Measurements from ENCODE around the gene CALD1.

CALD1 gene

GRCh38 chr7:134925766-134926165 lies 146.3 kb downstream of the CALD1 start:
- DNase-seq (ENCODE audit: low read depth, low spot score): no peak

- DNase-seq (ENCODE audit: low read depth, low spot score): no peak
Measured at GRCh38 chr7:134926396-134926795, 147.0 kb downstream of the CALD1 start.

GRCh38 chr7:134927076-134927475 lies 147.6 kb downstream of the CALD1 start:
- no peak for DNase-seq (ENCODE audit: low read depth, low spot score)

- no peak for DNase-seq (ENCODE audit: low read depth, low spot score)
Measured at GRCh38 chr7:134927723-134928122, 148.3 kb downstream of the CALD1 start.

GRCh38 chr7:134928554-134928953 lies 149.1 kb downstream of the CALD1 start:
- no peak for DNase-seq (ENCODE audit: low read depth, low spot score)

DNA sequence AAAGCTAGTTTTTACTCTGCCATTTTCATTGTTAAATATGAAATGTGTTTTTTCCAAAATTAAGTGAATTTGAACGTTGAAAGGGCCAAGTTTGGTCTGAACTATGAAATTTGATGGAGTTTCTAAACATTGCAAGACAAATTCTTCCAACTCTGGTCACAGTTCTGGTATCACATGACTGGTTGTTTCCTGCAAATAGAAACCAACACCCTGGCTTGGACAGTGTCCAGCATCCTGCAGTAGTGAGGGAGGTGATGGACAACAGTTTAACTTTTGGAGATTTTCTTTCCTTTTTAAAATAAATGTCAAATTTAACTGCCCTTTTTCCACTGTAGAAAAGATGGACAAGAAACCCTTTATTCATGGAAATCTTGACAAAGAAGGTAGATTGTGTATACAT lies 152.1 kb downstream of the CALD1 start:
- DNase-seq (ENCODE audit: low read depth, low spot score): no peak

GRCh38 chr7:134932707-134933370 lies 153.4 kb downstream of the CALD1 start:
- DNase-seq (ENCODE audit: low read depth, low spot score): no peak

DNA sequence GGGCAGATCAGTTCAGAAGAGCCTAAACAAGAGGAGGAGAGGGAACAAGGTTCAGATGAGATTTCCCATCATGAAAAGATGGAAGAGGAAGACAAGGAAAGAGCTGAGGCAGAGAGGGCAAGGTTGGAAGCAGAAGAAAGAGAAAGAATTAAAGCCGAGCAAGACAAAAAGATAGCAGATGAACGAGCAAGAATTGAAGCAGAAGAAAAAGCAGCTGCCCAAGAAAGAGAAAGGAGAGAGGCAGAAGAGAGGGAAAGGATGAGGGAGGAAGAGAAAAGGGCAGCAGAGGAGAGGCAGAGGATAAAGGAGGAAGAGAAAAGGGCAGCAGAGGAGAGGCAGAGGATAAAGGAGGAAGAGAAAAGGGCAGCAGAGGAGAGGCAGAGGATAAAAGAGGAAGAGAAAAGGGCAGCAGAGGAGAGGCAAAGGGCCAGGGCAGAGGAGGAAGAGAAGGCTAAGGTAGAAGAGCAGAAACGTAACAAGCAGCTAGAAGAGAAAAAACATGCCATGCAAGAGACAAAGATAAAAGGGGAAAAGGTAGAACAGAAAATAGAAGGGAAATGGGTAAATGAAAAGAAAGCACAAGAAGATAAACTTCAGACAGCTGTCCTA lies 154.1 kb downstream of the CALD1 start:
- no peak for DNase-seq (ENCODE audit: low read depth, low spot score)

DNA sequence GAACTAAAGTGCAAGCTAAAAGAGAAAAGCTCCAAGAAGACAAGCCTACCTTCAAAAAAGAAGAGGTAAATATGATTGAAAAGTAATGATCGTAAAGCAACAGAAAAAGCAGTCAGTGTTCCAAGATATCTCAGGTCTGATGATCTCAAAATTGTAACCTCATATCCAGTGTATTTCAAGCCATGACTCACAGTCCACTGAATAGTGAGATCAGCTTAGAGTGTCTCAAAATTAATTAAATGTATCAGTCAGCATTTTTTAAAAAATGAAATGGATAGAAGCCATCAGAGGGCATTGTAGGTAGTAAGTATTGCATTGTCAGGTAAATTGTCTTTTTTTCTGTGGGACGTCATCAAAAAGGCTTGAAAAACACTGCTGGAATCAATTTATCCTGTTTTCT lies 156.3 kb downstream of the CALD1 start:
- DNase-seq (ENCODE audit: low read depth, low spot score): no peak

DNA sequence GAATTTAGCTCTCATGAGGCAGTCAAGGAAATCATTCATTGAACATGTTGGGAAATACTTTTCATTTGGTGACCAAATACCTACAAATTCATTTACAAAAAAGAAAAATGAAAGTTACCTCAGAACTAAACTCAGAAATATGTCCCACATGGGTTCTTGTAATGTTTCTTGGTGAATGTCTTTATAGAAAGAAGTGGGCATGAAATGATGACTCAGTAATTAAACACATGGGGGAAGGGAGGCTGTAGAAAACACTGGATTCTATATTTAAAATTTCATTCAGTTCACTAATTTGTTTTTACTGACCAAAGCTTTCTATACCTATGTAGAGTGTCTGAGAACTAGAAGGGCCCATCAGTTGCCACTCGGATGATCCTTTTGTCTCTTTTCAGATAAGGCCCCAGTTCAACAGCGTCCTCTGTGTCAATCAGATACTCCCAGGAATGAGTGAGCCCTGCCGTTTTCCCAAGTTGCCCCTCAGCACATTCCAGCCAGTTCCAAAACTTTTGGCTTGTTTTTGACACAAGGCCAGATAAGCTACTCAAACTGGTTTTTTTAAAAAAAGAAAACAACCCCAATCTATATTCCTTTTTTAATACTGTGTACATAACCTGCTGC lies 157.6 kb downstream of the CALD1 start:
- DNase-seq (ENCODE audit: low read depth, low spot score): no peak

- DNase-seq (ENCODE audit: low read depth, low spot score): no peak
Measured at GRCh38 chr7:134938141-134938540, 158.7 kb downstream of the CALD1 start.

- DNase-seq (ENCODE audit: low read depth, low spot score): no peak
Measured at GRCh38 chr7:134939136-134939535, 159.7 kb downstream of the CALD1 start.

DNA sequence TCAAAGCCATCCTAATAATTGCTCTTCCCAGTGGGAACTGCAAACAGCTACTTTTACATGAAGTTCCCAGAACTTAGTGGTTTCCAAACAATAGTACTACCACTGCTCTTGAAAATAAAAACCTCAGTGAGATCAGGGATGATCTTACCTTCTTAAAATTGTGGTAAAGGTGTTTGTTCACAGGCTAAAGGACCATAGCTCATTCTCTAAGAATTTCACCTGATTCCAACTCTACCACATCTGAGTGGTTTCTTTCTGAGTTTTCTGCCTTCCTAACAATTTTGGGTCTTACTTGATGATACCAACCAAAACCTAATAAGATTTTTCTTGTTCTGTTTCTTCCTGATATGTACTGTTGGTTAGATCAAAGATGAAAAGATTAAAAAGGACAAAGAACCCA lies 161.3 kb downstream of the CALD1 start:
- no peak for DNase-seq (ENCODE audit: low read depth, low spot score)

- no peak for DNase-seq (ENCODE audit: low read depth, low spot score)
Measured at GRCh38 chr7:134941185-134941900, 161.9 kb downstream of the CALD1 start.

- no peak for DNase-seq (ENCODE audit: low read depth, low spot score)
Measured at GRCh38 chr7:134941952-134942351, 162.5 kb downstream of the CALD1 start.

DNA sequence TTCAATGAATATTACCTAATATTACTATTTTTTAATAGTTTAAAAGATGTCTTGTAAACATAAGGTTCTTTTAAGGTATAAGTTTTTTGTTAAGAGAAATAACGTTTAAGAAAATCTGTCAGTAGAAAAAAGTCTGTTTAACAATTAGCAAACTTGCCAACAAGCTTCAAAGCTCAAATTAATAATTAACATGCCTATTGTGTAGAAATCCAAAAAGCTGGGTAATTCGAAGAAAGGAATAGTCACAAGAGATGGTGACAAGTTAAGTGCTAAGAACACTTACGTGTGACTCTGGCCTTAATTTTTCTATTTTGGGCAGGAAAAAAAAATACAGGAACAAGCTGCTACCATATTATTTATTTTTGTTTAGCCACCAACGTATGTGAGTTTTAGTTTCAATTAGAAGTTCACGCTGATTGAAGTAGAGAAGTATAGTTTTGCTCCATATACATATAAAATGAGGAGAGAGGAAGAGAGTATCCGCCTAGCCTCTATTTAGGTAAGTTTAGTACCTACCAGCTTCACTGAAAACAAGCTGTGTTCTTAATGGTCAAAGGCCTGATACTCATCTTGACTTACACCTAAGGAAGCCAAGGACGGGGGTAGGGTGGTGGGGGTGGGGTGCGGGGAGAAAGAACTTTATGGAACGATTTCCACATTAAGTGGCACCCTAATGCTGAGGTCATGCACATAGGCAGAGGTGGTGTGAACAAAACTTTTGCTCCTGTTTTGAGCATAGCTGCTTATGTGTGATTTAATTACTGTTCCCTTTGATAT lies 163.4 kb downstream of the CALD1 start:
- DNase-seq (ENCODE audit: low read depth, low spot score): no peak

DNA sequence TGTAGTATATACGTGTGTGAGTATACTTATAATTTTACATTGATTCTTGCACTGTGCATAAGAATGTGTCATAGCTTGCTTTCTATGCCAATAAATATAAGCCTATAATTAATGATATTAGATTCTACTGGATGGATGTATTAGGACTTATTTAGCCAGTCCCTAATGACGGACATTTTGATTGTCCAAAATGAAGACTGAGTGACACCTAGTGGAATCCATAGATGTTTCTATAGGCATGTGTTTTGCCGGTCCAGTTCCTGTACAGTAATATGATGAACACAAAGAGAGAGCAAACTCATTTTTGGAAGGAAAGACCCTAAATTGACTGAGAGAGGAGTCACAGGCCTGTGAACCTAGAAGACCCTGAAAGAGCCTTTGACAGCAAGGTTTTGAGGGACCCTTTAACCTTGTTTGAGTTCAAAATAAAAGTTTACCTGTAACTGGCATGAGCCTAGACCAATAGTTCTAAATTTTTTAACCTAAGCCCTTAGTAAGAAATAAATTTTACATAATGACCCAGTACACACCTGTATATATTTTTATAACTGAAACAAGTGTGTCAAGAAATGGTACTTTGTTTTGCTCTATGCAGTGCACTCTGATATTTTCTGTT lies 164.5 kb downstream of the CALD1 start:
- no peak for DNase-seq (ENCODE audit: low read depth, low spot score)

GRCh38 chr7:134945691-134946090 lies 166.3 kb downstream of the CALD1 start:
- DNase-seq (ENCODE audit: low read depth, low spot score): no peak

- DNase-seq (ENCODE audit: low read depth, low spot score): no peak
Measured at GRCh38 chr7:134946260-134946659, 166.8 kb downstream of the CALD1 start.

DNA sequence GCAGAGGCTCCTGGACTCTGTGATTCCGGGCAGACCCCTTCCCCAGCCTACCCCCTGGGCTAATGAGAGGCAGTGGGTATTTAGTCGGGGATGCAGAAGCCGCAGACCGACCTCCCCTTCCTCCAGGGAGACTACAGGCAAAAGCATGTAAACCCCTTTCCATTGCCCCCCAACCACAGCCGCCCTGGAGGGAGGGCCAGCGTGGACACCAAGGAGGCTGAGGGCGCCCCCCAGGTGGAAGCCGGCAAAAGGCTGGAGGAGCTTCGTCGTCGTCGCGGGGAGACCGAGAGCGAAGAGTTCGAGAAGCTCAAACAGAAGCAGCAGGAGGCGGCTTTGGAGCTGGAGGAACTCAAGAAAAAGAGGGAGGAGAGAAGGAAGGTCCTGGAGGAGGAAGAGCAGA lies 167.9 kb downstream of the CALD1 start:
- DNase-seq (ENCODE audit: low read depth, low spot score): no peak

DNA sequence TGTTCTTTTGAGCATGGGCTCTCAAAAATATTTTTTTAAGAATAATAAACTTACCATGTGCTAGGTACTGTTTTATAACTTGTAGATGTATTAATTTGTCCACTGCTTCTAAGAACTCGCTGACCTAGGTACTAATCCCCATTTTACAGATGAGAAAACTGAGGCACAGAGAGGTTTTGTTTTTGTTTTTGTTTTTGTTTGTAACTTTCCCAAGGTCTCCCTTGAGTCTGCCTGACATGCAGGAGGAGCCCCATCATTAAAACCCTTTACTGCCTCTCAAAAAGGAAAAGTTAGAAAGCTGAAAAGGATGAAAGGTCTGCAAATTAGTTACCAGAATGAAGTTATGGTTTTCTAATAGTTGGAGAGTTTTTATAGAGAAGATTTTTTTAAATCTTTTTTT lies 168.4 kb downstream of the CALD1 start:
- no peak for DNase-seq (ENCODE audit: low read depth, low spot score)
